Heart right ventricle (tissue), 16 donors: ENCODE measurements around the gene SEMA5A. TPM values are rescaled to one million over a fixed set of nuclear protein-coding genes. Genes with fewer than 3 reads are reported as not detected.
A peak's percentile ranks its signal among the peaks of the same experiment; 100 is the strongest.

Experiments used
- ATAC-seq, 8 donors: fragments of 200-7000 bp; cut with Tn5 transposase; one replicate each; pipeline ENCODE4 v1.9.1; 2020; ENCODE audit warnings: mild to moderate bottlenecking in 8 of 8, moderate library complexity in 8 of 8, moderate number of reproducible peaks in 1 of 8
- DNase-seq, 2 donors: peaks; one replicate each; pipeline ENCODE4 v3.0.0-alpha.2; 2020
- H3K27ac ChIP-seq, 10 donors: fragments of 200-600 bp; sonication (generic) in 2 of 10; one replicate each; pipeline versions ENCODE4 v1.5.0 to v1.8.0; 2020 to 2022; ENCODE audit warnings: mild to moderate bottlenecking in 3 of 10
- H3K27me3 ChIP-seq, 7 donors: fragments of 200-600 bp; one replicate each; pipeline ENCODE4 v1.8.0; 2021 to 2022; ENCODE audit warnings: mild to moderate bottlenecking in 2 of 7
- H3K36me3 ChIP-seq, 9 donors: fragments of 200-600 bp; sonication (generic) in 1 of 9; one replicate each; pipeline versions ENCODE4 v1.5.0 to v1.8.0; 2020 to 2022; ENCODE audit warnings: mild to moderate bottlenecking in 2 of 9
- H3K4me1 ChIP-seq, 9 donors: fragments of 200-600 bp; sonication (generic) in 1 of 9; one replicate each; pipeline versions ENCODE4 v1.5.0 to v1.8.0; 2020 to 2022; ENCODE audit warnings: mild to moderate bottlenecking in 4 of 9
- H3K4me3 ChIP-seq, 10 donors: fragments of 200-600 bp; sonication (generic) in 2 of 10; one replicate each; pipeline versions ENCODE4 v1.5.0 to v1.8.0; 2020 to 2022; ENCODE audit warnings: mild to moderate bottlenecking in 7 of 10, moderate library complexity in 2 of 10
- H3K9me3 ChIP-seq, 11 donors: fragments of 200-600 bp in 10 of 11; sonication (generic) in 2 of 11; one replicate each; pipeline versions ENCODE4 v1.5.0 to v1.8.0; 2013 to 2022; ENCODE audit warnings: mild to moderate bottlenecking in 2 of 11, control low read depth in 1 of 11, moderate library complexity in 1 of 11
- WGBS, 2 donors: extraction: QIAGEN DNeasy Blood & Tissue Kit; methylation state at CpG; one replicate each; pipeline ENCODE4 v1.1.7; 2013; ENCODE audit warnings: inconsistent platforms in 1 of 2; 5-methylcytosine and 5-hydroxymethylcytosine counted together
- intact Hi-C, 10 donors: fragments of 100-400 bp; cut with DNase I; formaldehyde crosslinking; loops; one replicate each; pipeline versions ENCODE4 v1.11.1 to v1.14.2; 2022
- polyA plus RNA-seq, 2 donors: library from polyadenylated mRNA; stranded (reverse); fragments of 200-250 nt; gene quantifications; one replicate each; pipeline ENCODE4 v1.2.3, GENCODE V29; 2013
- total RNA-seq, 10 donors: library from RNA; stranded (reverse); fragmentation: NEBNext Ultra II Directional in 3 of 10; extraction: Animal tissue kit (Norgen Biotek cat#: 25700) in 3 of 10; gene quantifications; one replicate each; pipeline versions ENCODE4 v1.2.1 to v1.2.4, GENCODE V29; 2021 to 2023
- TF ChIP-seq, protein P1 (sequence below), 9 donors: fragments of 200-600 bp; sonication (generic) in 2 of 9; IDR thresholded peaks; one replicate each; pipeline versions ENCODE4 v1.5.0 to v1.8.0; 2021 to 2022; ENCODE audit warnings: antibody characterized with exemption in 9 of 9, mild to moderate bottlenecking in 5 of 9, moderate library complexity in 1 of 9
- donor health status: Arrhythmogenic right ventricular cardiomyopathy.
- donor health status: ischemic (EF 13 %, LVEDD 7.1; RV severe dilation, severe dysfunction).
- donor health status: healthy with polysubstance abuse.
- donor health status: DM: no; HTN: yes; CAD: no.
- donor health status: DM: no; HTN: no; CAD: no.
- donor health status: ischemic (EF 25% LVEDD 6.9; RV normal size, moderate dysfunction).
- donor health status: ischemic (EF 25% LVEDD 5.7; RV mildly dilated, moderate dysfunction).
- donor health status: healthy.
- donor health status: DM: yes; HTN: yes; CAD: no.
- donor health status: Ischemic cardiomyopathy.
- donor health status: ischemic (EF 35%, LVEDD 5.7; RV mildly dilated, moderate dysfunction).
- donor health status: nonischemic (EF 11% LVEDD 7.7; RV severe dilation, severe dysfunction).
- donor health status: DM: yes; HTN: yes; CAD: no.
- donor health status: PGD.
- donor health status: ischemic (EF 29% LVEDD 5.4; RV normal size, mild dysfunction).
- donor health status: nonischemic (EF 23%, LVEDD 6.1; RV moderate dilation, normal function).

Gene SEMA5A
- total and polyA plus RNA-seq, 12 donors = 1.9 to 71.5 (median 48.0) TPM

- Histone ChIP-seq H3K4me1 (peaks cover 0 to 8% (median 0%) of the 10 kb centered on the region in 9 donors), H3K36me3 (peaks cover 0 to 7% (median 0%) of the 10 kb centered on the region in 9 donors), H3K4me3 (no peak overlapping the region), H3K27ac (no peak overlapping the region), H3K27me3 (no peaks in the 10 kb centered on the region), H3K9me3 (no peaks in the 10 kb centered on the region)
- intact Hi-C loops = no loop called here
- DNase-seq (no peak), ATAC-seq (no peak)
- 77 to 81% methylated on average over 3 of the region's 3 CpGs for WGBS, 2 donors
- TF ChIP-seq, protein P1, sequence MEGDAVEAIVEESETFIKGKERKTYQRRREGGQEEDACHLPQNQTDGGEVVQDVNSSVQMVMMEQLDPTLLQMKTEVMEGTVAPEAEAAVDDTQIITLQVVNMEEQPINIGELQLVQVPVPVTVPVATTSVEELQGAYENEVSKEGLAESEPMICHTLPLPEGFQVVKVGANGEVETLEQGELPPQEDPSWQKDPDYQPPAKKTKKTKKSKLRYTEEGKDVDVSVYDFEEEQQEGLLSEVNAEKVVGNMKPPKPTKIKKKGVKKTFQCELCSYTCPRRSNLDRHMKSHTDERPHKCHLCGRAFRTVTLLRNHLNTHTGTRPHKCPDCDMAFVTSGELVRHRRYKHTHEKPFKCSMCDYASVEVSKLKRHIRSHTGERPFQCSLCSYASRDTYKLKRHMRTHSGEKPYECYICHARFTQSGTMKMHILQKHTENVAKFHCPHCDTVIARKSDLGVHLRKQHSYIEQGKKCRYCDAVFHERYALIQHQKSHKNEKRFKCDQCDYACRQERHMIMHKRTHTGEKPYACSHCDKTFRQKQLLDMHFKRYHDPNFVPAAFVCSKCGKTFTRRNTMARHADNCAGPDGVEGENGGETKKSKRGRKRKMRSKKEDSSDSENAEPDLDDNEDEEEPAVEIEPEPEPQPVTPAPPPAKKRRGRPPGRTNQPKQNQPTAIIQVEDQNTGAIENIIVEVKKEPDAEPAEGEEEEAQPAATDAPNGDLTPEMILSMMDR (IDR thresholded peaks at IDR 0.05) = no peak
These were observed 510.5 kb downstream of the SEMA5A start for GRCh38 chr5:9035346-9035745.

DNA sequence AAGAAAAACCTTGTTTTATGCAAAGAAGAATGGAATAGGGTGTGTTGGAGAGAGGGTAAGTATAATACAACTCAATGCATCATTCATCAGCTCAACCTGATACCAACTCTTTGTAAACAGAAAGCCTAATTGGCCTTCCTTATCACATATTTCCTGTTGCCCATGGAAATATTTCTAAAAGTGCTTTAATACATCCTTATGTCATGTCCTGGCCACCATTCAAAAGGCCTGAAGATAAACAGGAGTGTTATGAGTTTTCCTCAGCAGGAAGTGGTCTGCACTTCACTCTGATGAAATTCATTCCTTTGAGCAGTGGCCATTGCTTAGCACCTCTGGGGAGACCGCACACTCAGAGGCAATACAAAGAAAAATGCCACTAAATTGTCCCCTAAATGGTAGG lies 511.2 kb downstream of the SEMA5A start:
- peak in 2 of 8 donors; percentile 30 to 50 for ATAC-seq
- WGBS, 2 donors = 44 to 56% methylated on average over 1 of the region's 1 CpG

DNA sequence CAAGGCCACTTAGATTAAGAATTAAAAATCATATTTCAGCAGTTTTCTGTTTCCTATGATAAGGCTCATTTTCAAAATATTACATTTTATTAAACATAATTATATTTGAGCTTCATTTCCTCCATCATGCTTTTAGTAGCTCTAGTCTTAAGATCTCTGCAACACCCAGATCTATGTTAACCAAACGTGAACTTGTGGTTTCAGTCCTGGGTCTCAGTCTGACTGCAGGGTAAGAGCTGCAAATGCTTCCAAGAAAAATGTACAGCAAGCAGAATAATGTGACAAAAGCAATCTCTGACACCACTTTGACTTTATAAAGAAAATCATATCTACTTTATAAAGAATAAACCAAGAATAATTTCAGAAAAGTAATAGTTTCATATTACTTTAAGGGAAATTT lies 512.4 kb downstream of the SEMA5A start:
- Histone ChIP-seq H3K36me3 (no peaks in the 10 kb centered on the region), H3K4me1 (peaks cover 0 to 8% (median 0%) of the 10 kb centered on the region in 9 donors), H3K9me3 (no peaks in the 10 kb centered on the region), H3K27me3 (no peaks in the 10 kb centered on the region), H3K27ac (no peak overlapping the region), H3K4me3 (no peak overlapping the region)
- no peak for ATAC-seq
- TF ChIP-seq, protein P1 (IDR thresholded peaks at IDR 0.05) = no peak
- WGBS, 2 donors = 60 to 72% methylated on average over 1 of the region's 1 CpG
- intact Hi-C loops = no loop called here
- no peak for DNase-seq

More for the DNA sequence above, 511.2 kb downstream of the SEMA5A start:
- Histone ChIP-seq H3K36me3 (no peaks in the 10 kb centered on the region), H3K27ac (no peak overlapping the region), H3K27me3 (no peaks in the 10 kb centered on the region), H3K9me3 (no peaks in the 10 kb centered on the region), H3K4me1 (peaks cover 0 to 8% (median 0%) of the 10 kb centered on the region in 9 donors), H3K4me3 (no peak overlapping the region)
- DNase-seq = no peak
- intact Hi-C loops = no loop called here
- TF ChIP-seq, protein P1 (IDR thresholded peaks at IDR 0.05) = no peak

DNA sequence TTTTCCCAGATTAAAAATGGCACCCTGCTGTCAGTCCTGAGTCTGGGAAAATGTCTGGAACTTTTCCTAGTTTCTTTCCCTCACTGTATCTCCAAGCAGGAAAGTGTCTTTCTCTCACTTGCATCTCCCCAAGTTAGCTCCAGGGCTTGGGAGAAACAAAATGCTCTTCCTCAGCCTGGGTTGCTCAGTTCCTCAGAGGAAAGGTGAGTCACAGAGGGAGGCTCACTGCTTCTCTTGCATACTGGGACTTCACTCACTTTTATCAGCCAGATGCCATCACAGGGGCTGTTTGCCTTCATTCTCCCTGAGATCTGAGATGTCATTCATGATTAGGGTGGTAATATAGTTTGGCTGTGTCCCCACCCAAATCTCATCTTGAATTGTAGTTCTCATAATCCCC lies 519.9 kb downstream of the SEMA5A start:
- intact Hi-C loops = no loop called here
- no peaks in the 10 kb centered on the region for H3K27me3 ChIP-seq
- H3K4me1 ChIP-seq = no peaks in the 10 kb centered on the region
- no peak overlapping the region for H3K27ac ChIP-seq
- peaks cover 0 to 58% (median 24%) of the 10 kb centered on the region in 11 donors for H3K9me3 ChIP-seq
- TF ChIP-seq, protein P1 (IDR thresholded peaks at IDR 0.05) = no peak
- DNase-seq (no peak), ATAC-seq (no peak)
- no peaks in the 10 kb centered on the region for H3K36me3 ChIP-seq
- no peak overlapping the region for H3K4me3 ChIP-seq
